Aorta (tissue), 5 donors: ENCODE results near the gene C6. TPM values are rescaled to one million over a fixed set of nuclear protein-coding genes. Genes with fewer than 3 reads are reported as not detected.

ENCODE experiments used
- ATAC-seq: fragments of 200-7000 bp; cut with Tn5 transposase; one replicate; pipeline ENCODE4 v1.9.1; 2022; ENCODE audit warnings: moderate library complexity; ENCODE audit not compliant: low FRiP score
- DNase-seq, 2 donors: peaks; one replicate each; pipeline ENCODE4 v3.0.0-alpha.2; 2020
- H3K27ac ChIP-seq, 2 donors: one replicate each; pipeline ENCODE4 v1.5.1; 2013; ENCODE audit warnings: low read length in 2 of 2, mild to moderate bottlenecking in 2 of 2, moderate library complexity in 2 of 2, control low read depth in 1 of 2, inconsistent platforms in 1 of 2, low read depth in 1 of 2
- H3K27me3 ChIP-seq, 2 donors: one replicate each; pipeline ENCODE4 v1.6.1; 2013; ENCODE audit warnings: control low read depth in 1 of 2, low read length in 1 of 2, mild to moderate bottlenecking in 1 of 2, moderate library complexity in 1 of 2; ENCODE audit not compliant: insufficient read depth in 2 of 2, control insufficient read depth in 1 of 2
- H3K36me3 ChIP-seq, 2 donors: one replicate each; pipeline ENCODE4 v1.6.1; 2013; ENCODE audit warnings: control low read depth in 1 of 2, low read length in 1 of 2, mild to moderate bottlenecking in 1 of 2; ENCODE audit not compliant: insufficient read depth in 2 of 2, control insufficient read depth in 1 of 2
- H3K4me1 ChIP-seq, 2 donors: one replicate each; pipeline ENCODE4 v1.6.1; 2013; ENCODE audit warnings: low read length in 2 of 2, control low read depth in 1 of 2, mild to moderate bottlenecking in 1 of 2, moderate library complexity in 1 of 2; ENCODE audit not compliant: insufficient read depth in 2 of 2, control insufficient read depth in 1 of 2
- H3K4me3 ChIP-seq, 2 donors: one replicate each; pipeline ENCODE4 v1.5.1; 2013; ENCODE audit warnings: low read length in 2 of 2, control low read depth in 1 of 2, mild to moderate bottlenecking in 1 of 2
- H3K9me3 ChIP-seq: one replicate; pipeline ENCODE4 v1.6.1; 2013; ENCODE audit warnings: mild to moderate bottlenecking, low read length; ENCODE audit not compliant: control insufficient read depth
- WGBS, 2 donors: extraction: QIAGEN DNeasy Blood & Tissue Kit; methylation state at CpG; one replicate each; pipeline ENCODE4 v1.1.7; 2013; 5-methylcytosine and 5-hydroxymethylcytosine counted together
- intact Hi-C, 2 donors: fragments of 100-400 bp; cut with DNase I; formaldehyde crosslinking; loops; one replicate each; pipeline versions ENCODE4 v1.14.2 to v1.15.0; 2022
- polyA plus RNA-seq, 2 donors: library from polyadenylated mRNA; stranded (reverse); fragments of 200-250 nt; gene quantifications; one replicate each; pipeline ENCODE4 v1.2.3, GENCODE V29; 2013
- total RNA-seq, 2 donors: library from RNA; stranded (reverse); fragmentation: NEBNext Ultra II Directional; extraction: Animal tissue kit (Norgen Biotek cat#: 25700); gene quantifications; one replicate each; pipeline ENCODE4 v1.2.1, GENCODE V29; 2021
- donor health status: healthy with polysubstance abuse.
- donor health status: Bipolar disorder and iron deficiency.
- donor health status: DM: no; HTN: no; CAD: no.
- donor health status: DM: no; HTN: no; CAD: no.
- donor health status: DM: yes; HTN: yes; CAD: no.

C6 gene
- total and polyA plus RNA-seq, 4 donors, result 0.20 to 3.0 (median 1.7) TPM; not detected in 1

DNA sequence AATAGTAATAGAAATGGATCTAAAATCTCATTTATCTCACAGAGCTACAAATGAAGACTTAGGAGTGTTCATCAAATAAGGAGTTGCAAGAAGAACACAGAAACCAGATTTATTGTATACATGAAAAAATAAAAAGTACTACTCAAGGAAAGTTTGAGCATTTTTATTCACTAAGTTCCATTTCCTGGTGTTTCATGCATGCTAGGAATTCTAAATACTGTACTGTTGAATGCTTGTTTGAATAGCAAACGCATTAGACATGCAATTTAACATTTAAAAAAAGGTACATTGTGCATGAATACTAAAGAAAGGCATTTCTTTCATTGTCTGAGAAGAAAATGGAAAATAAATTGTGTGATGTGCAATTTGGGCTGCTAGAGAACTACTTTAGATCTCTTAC lies 52.1 kb downstream of the C6 start:
- no peak overlapping the region for H3K4me3 ChIP-seq
- H3K36me3 ChIP-seq, result no peaks in the 10 kb centered on the region
- no peak overlapping the region for H3K27ac ChIP-seq
- 18 to 28% methylated on average over 1 of the region's 1 CpG for WGBS, 2 donors
- H3K9me3 ChIP-seq, result no peaks in the 10 kb centered on the region
- DNase-seq (no peak), ATAC-seq (no peak)
- H3K4me1 ChIP-seq, result peaks cover 0 to 6% of the 10 kb centered on the region in 2 donors
- H3K27me3 ChIP-seq, result no peaks in the 10 kb centered on the region
- intact Hi-C loops, result no loop called here

DNA sequence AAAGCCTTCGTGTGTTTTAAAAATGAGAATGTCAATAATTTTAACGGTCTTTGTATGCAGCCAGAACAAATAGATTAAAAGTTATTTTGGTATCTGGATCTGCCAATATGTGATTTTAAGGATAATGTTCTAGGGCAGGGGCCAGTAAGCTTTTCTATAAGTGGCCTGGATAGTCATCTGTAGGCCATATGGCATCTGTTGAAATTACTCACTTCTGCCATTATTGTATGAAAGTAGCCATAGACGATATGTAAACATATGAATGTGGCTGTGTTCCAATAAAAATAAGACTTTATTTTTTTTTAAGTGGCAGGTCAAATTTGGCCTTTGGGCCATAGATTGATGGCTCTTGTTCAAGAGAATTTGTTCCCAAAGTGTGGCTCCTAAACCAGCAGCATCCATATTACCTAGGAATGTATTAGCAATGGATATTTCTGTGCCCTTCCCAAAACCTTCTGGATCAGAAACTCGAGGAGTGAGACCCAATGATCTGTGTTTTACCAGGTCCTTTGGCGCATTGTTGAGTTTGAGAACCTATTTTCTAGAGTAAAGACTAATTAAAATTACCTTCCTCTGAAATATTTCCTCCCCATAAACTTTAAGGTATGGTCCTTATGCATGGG lies 55.9 kb downstream of the C6 start:
- Histone ChIP-seq H3K9me3 (no peaks in the 10 kb centered on the region), H3K4me1 (peaks cover 0 to 8% of the 10 kb centered on the region in 2 donors), H3K27ac (no peak overlapping the region), H3K4me3 (no peak overlapping the region), H3K27me3 (no peaks in the 10 kb centered on the region), H3K36me3 (no peaks in the 10 kb centered on the region)
- intact Hi-C loops, result no loop called here
- WGBS, 2 donors, result 34 to 37% methylated on average over 5 of the region's 5 CpGs
- no peak for DNase-seq
- ATAC-seq, result no peak

DNA sequence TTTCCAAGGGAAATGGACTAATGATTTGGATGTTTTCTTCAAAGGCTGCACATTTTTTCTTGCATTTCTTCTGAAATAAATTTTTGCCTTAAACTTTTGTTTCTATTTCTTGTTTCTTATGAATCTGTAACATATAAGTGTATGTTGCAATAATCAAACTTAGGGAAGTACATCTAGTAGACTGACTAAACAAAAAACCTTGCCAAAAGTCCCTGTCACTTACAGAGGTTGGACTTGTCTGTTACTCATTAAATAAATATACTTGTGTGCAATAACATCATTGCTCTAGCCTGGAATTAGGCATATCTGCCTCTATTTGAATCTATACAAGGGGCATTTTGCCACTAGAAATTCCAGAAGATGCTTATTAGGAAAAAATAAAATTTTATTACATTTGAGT lies 56.6 kb downstream of the C6 start:
- intact Hi-C loops, result no loop called here
- Histone ChIP-seq H3K27ac (no peak overlapping the region), H3K4me3 (no peak overlapping the region), H3K27me3 (no peaks in the 10 kb centered on the region), H3K36me3 (no peaks in the 10 kb centered on the region), H3K9me3 (peaks cover 2% of the 10 kb centered on the region), H3K4me1 (peaks cover 0 to 8% of the 10 kb centered on the region in 2 donors)
- ATAC-seq (no peak), DNase-seq (no peak)

DNA sequence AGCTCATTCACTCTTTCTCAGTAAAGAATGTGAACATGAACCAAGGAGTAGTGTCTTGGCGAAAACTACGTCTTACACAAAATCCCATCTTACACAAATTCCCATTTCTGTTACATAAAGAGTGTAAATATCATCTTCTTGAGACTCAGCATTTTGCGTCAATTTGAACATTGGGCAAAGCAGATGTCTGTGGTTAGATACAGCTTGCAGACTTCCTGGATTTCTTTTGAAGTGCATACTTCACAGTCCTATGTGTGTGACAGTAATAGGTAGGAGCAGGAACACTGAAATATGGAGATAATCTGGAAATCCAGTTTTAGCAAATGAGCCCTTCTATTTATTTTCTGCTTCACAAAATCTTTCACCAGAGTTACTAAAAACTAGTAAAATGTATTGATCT lies 58.8 kb downstream of the C6 start:
- Histone ChIP-seq H3K4me1 (peaks cover 0 to 10% of the 10 kb centered on the region in 2 donors), H3K27ac (no peak overlapping the region), H3K9me3 (peaks cover 3% of the 10 kb centered on the region), H3K36me3 (no peaks in the 10 kb centered on the region), H3K4me3 (no peak overlapping the region), H3K27me3 (no peaks in the 10 kb centered on the region)
- WGBS, 2 donors, result 98% methylated on average over 3 of the region's 3 CpGs
- DNase-seq, result no peak
- no peak for ATAC-seq
- intact Hi-C loops, result no loop called here

DNA sequence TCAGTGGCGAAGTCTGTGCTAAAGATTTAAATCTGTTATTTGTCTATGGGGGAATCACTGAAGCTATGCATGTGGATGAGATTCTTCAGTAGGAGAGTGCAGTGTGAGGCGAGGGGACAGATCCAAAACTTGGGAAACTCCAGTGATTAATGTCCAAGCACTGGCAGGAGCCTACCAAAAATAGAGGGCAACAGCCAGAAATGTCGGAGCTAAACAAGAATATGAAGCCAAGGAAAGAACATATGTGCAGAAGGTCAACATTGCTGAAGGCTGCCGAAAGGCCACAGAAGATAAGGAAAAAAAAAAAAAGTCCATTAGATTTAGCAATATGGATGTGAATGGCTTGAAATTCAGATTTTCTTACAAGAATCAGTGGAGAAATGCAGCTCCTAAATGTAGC lies 61.8 kb downstream of the C6 start:
- Histone ChIP-seq H3K4me1 (peaks cover 0 to 9% of the 10 kb centered on the region in 2 donors), H3K27me3 (no peaks in the 10 kb centered on the region), H3K4me3 (no peak overlapping the region), H3K36me3 (no peaks in the 10 kb centered on the region), H3K9me3 (peaks cover 3% of the 10 kb centered on the region), H3K27ac (no peak overlapping the region)
- WGBS, 2 donors, result 11 to 20% methylated on average over 4 of the region's 4 CpGs
- ATAC-seq (peak; percentile 49), DNase-seq (peak in 1 of 2 donors; percentile 42)
- intact Hi-C loops, result no loop called here

DNA sequence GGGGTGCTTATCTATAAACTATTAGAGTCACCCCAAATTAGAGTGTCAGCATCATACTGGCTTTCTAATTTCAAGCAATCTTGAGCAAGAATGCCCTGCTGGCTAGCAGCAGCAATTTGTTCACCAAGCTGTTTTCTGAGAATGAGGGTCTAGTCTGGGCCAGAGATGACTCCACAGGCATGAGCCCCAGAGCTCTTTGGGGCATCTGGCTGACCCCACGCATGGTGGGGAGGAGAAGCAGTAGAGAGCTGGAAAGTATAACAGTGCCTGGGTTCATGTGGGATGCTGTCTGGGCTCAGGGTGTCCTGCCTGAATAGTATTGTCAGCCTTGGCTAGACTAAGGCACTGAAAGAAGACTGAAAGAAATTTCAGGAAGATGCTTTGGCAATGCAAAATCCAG lies 64.9 kb downstream of the C6 start:
- peak in 1 of 2 donors; percentile 52 for DNase-seq
- intact Hi-C loops, result no loop called here
- Histone ChIP-seq H3K4me3 (no peak overlapping the region), H3K4me1 (peaks cover 0 to 9% of the 10 kb centered on the region in 2 donors), H3K36me3 (no peaks in the 10 kb centered on the region), H3K27me3 (no peaks in the 10 kb centered on the region), H3K27ac (no peak overlapping the region), H3K9me3 (peaks cover 3% of the 10 kb centered on the region)
- peak; percentile 68 for ATAC-seq
- 93 to 94% methylated on average over 1 of the region's 1 CpG for WGBS, 2 donors

DNA sequence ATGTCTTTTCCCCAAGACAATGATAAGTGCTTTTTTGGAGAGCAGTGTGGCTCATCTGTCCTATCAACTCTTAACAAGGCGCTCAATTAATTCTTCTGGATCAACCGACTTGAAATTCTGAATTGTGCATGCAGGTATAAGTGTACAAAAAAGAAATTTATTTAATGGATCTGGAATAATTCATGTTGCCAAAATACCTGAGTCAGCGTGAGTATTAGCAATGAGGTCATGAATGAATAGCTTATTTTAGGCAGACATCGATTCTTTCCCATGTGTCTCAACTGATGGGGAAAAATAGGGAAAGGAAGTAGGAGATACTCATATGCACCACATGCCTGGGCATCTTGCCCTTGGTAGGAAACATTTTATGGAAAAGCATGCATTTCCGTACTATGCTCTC lies 68.0 kb downstream of the C6 start:
- Histone ChIP-seq H3K9me3 (no peaks in the 10 kb centered on the region), H3K36me3 (no peaks in the 10 kb centered on the region), H3K4me3 (no peak overlapping the region), H3K4me1 (peaks cover 0 to 5% of the 10 kb centered on the region in 2 donors), H3K27ac (no peak overlapping the region), H3K27me3 (no peaks in the 10 kb centered on the region)
- intact Hi-C loops, result no loop called here
- ATAC-seq, result no peak
- DNase-seq, result no peak
- WGBS, 2 donors, result 94 to 96% methylated on average over 5 of the region's 5 CpGs

DNA sequence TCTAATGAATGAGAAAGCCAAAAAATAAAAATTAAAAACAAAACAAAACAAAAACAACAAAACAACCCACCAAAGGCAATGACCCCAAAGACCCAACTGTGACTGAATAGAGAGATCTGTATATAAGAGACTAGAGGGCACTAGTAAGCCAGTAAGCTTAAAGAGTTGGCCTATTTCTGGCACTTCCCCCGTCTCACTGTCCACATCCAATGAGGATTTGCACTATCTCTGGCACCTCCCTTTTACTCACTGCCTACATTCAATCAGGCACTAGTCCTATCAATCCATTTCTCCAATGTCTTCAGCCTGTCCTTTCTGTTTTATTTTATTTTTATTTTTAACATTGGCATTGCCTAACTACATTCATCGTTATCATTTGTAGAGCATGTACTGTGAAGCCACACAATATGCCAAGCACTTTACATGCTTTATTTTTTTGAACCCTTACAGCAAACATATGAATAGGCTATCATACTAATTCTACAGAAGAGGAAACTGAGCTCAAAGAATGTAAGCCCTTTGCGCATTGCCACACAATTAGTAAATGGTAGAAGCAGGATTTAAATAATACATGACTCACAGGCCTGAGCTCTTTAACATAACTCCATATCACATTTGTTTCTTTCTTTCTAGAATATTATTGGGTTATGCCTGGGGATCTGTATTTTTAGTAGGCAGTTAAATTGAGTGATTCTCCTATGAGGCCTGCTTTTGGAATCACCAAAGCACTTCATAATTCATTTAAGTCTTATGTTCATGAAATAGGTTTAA lies 70.0 kb downstream of the C6 start:
- no peaks in the 10 kb centered on the region for H3K36me3 ChIP-seq
- ATAC-seq, result no peak
- H3K4me3 ChIP-seq, result no peak overlapping the region
- H3K27ac ChIP-seq, result no peak overlapping the region
- 74 to 94% methylated on average over 3 of the region's 3 CpGs for WGBS, 2 donors
- no peaks in the 10 kb centered on the region for H3K9me3 ChIP-seq
- no peak for DNase-seq
- peaks cover 0 to 7% of the 10 kb centered on the region in 2 donors for H3K4me1 ChIP-seq
- intact Hi-C loops, result no loop called here
- H3K27me3 ChIP-seq, result no peaks in the 10 kb centered on the region
